HG03060 (cell line): Measurements from ENCODE around the gene BCL2L14.

ENCODE experiments used
- ATAC-seq: cut with Tn5 transposase; IDR thresholded peaks from one replicate; pipeline ENCODE4 v1.9.1; 2021; ENCODE audit warnings: low read depth, moderate number of reproducible peaks; ENCODE audit not compliant: unreplicated experiment

BCL2L14 gene

DNA sequence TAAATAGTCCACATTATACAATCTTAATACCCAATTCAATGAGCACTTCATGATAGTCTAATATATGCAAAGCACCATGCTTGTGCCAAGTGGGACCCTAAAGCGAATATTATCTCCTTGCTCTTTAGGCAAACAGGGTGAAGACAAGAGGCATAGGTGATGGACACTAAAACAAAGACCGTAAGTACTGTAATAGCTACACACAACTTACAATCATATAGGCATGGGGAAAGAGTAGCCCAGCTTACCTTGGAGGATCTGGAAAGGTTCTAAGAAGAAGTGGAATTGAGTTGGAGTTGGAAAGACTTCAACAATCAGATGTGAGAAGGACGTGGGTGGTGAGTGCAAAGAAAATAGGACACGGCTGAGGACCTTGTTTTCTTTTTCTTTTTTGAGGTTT is 19.1 kb upstream of the BCL2L14 start:
- ATAC-seq, result no peak

DNA sequence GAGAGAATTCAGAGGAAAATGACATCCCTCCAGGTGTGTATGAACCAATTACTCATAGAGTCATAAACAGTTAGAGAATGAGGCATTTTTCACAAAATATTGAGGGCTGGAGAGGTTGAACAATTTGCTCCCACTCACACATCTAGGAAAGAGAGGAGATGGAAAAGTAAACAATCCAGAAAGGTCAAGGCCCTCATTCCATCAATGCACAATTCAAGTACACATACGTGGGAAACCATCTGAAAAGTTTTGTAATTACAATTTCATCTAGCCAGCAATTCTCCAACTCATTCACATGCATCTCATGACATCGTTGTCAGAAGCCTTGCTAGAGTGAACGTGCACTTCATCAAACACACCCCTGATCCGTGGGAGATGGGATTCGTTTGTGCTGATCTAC is 15.7 kb upstream of the BCL2L14 start:
- ATAC-seq, result no peak

DNA sequence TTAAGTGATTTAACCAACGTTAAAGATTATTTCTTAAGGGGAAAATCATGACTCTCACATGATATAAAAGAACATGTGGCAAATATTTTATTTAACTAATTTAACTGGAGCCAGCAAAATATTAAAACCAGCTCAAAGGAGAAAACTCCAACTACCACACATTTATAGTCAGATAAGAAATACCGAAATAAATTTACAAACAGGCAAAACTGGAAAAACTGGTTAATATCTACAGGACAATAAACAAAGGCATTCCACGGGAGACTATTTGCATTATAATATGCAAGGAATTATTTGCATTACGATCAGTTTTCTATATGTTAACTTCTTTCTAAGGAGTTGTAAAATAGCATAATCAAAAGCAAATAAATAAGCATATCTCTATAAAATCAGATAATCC is 13.8 kb upstream of the BCL2L14 start:
- no peak for ATAC-seq

DNA sequence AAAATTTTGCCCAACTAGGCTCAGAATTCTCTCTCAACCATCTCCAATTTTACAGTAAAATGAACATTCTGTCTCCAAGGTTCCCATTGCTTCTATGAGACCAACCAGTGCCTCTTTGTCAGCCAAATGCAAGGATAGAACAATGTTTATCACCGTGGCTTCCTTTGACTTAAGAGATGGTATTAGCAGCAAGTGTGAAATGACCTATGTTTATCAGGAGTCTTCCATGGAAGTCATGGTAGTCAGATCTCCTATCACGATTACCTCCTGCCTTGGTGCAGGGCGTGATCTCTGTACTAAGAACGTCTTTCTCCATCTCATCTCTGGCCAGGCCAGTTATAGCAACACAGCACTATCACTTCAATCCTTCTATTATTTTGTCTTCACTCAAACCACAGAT is 6.1 kb upstream of the BCL2L14 start:
- ATAC-seq, result no peak

DNA sequence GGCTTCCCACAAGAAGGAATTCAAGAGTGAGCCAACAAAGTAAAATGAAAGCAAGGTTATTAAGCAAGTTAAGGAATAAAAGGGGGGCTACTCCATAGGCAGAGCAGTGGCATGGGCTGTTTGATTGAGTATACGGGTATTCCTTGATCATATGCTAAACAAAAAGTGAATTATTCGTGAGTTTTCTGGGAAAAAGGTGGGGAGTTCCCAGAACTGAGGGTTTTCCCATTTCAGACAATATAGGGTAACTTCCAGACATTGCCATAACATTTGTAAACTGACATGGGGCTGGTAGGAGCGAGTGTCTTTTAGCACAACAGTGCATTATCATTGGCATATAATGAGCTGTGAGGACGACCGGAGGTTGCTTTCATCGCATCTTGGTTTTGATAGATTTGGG is 2.0 kb upstream of the BCL2L14 start:
- no peak for ATAC-seq

DNA sequence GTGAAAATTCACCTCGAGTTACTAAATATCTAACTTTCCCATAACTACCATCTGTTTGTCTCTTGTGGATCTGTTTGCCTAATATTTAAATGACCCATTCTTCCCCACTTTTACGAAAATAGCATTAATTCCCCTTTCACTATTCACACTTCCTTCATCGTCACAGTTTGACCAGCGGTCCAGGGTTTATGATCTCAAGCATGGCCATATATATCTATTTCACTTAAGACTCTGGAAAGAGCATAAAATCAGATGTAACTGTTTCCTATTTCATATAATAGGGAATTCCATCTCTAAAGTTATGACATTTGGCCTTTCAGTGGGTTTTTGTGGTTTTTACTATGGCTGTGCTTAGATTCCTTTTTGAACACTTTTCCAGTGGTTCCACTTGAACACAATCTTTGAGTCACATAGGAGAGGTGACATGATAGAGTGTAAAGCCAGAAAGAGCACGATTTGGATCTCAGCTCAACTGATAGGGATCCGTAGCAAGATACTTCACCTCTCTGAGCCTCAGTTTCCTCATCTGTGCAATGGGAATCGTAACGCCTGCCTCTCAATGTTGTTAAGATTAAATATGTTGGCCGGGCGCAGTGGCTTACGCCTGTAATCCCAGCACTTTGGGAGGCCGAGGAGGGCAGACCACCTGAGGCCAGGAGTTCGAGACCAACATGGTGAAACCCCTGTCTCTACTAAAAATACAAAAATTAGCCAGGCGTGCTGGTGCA is 754 bp upstream of the BCL2L14 start:
- ATAC-seq, result no peak

DNA sequence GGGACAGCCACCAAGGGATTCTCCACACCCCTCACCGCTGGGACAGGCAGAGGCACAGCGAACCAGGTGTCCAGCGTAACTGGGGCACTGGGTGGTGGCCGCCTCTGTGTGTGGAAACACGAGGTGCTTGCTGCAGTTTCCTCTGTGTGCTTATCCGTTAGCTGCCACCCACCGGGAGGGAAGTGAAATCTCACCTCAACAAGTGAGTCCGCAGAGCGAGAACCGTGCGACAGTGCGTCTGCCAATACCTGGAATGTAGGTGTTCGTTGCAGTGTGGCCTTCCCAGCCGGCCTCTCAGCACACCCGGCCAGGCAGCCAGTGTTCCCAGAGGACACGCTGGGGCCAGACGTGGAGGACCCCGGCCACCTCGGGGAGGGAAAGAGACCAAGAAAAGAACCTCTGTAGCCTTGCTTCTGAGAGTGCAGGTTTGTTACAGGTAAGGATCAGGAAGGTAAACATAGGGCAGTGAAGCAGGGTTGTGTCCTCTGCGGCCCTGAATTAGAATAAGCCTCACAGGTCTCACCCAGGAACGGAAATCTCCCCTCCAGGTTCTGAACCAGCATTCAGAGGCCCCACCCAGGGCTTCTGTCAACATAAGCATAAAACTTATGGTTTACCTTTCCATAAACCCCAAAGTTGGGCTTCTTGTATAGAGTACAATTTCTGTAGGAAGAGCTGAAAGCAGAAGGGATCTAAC is 1.5 kb downstream of the BCL2L14 start:
- ATAC-seq, result no peak

DNA sequence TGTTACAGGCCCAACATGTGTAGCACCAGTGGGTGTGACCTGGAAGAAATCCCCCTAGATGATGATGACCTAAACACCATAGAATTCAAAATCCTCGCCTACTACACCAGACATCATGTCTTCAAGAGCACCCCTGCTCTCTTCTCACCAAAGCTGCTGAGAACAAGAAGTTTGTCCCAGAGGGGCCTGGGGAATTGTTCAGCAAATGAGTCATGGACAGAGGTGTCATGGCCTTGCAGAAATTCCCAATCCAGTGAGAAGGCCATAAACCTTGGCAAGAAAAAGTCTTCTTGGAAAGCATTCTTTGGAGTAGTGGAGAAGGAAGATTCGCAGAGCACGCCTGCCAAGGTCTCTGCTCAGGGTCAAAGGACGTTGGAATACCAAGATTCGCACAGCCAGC is 8.6 kb downstream of the BCL2L14 start:
- ATAC-seq, result no peak

DNA sequence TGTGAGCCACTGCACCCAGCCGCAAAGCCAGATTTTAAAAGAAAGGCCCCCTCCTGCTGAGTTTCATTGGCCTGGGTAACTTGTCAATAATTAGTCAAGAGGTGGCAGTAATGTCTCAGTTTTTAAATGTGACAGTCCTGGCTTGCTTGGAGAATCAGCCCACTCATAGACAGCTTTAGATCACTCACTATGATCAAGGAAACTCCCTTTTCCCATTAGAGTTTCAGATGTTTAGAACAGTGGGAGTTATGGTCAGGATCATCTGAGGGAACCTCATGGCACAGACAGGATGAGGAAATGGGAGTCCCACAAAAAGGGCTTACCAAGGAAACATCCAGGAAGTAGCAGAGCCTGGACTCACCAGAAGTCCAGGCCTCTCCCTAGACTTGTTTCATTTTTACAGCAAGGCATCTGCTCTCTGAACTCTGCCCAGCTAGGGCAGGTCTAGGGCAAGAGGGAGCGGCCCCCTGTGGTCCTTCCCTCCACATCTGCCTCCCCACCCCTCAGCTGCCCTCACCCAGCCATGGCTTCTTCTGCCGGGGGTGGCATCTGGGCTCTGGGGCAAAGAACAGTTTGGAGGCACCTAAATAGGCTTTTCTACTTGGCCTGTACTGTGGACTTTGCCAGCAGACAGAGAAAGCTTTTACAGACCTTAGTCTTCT is 11.2 kb downstream of the BCL2L14 start:
- no peak for ATAC-seq

DNA sequence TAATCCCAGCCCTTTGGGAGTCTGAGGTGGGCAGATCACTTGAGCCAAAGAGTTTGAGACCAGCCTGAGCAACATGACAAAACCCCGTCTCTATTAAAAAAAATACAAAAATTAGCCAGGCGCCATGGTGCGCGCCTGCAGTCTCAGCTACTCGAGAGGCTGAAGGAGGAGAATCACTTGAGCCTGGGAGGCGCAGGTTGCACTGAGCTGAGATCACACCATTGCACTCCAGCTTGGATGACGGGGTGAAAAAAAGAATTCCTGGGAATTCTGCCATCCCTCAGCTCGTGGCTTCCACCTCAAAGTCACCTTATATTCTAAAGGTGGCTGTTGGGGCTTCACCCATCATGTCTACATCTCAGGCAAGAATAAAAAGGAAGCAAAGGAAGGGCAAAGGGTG is 12.9 kb downstream of the BCL2L14 start:
- ATAC-seq, result no peak

DNA sequence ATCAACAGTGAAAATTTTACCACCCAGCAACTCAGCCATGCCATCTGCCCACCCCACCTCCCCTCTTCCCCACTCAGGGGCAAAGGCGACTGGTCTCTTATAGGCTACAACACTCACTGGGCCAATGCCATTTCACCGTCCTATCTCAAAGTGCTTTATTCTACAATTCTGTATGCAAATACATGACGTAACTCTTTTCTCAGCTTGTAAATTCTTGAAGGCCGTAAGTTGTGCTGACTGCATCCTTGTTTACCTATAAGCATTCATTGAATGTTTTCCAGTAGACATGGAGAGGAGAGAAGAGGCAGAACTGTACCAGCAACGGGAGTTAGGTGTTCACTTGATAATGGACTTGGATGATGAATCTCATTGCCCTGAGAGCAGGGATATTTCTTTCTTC is 15.6 kb downstream of the BCL2L14 start:
- ATAC-seq, result no peak

DNA sequence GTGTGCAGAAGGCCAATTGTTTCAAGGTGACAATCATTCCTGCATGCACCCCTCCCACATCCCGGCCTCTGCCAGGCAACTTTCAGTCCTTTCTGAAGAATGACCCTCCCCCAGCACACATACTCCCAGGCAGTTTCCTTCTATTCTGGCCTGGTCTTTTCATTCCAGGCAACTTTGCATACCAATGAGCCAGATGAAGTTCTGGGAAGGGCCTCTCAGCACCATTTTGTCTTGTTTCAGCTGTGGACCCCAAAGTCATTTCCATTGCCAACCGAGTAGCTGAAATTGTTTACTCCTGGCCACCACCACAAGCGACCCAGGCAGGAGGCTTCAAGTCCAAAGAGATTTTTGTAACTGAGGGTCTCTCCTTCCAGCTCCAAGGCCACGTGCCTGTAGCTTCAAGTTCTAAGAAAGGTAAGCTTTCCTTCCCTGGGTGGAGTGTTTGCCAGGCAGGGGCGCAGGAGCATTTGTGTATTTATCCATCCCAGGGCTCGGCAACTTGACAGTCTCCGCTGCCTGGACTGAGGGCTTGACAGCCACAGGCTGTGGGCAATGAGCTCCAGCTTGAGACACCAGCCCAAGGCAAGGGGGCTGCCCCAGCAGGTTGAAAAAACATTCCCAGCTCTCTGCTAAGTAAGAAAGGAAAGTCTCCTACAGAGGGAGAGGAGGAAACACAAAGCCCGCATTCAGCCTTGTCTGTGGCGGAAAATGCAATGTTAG is 16.4 kb downstream of the BCL2L14 start:
- ATAC-seq, result no peak

DNA sequence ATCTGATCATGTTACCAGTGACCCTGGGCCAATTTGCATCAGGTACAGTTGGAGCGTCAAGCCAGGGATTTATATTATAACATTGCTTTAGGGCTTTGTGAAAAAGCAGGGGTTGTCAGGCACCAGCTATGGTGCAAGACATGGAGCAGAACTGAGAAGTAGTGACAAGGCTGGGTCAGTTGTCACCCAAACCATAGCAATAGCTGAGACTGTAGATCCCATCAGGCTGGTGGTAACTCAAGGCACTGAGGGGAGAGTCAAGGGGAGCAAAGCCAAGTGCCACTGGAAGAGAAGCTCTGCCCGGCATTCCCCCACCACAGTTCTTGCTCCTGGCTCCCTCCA is 16.9 kb downstream of the BCL2L14 start:
- ATAC-seq, result no peak

DNA sequence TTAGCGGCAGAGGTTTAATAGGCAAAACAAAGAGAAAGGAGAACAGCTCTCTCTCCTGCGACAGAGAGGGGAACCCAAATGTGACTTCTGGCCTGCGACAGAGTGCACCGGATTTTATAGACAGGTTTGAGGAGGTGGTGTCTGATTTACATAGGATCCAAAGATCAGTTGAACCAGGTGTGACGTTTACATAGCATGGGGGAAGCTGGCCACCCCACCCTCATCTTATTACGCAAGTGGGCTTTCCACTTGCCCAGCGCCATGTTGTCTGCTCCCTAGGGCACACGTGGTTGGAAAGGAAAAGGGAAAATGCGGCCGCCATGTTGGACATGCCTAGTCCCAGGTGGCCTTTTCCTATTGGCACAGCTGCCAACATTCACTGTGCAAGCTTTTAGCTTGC is 17.4 kb downstream of the BCL2L14 start:
- ATAC-seq, result no peak

DNA sequence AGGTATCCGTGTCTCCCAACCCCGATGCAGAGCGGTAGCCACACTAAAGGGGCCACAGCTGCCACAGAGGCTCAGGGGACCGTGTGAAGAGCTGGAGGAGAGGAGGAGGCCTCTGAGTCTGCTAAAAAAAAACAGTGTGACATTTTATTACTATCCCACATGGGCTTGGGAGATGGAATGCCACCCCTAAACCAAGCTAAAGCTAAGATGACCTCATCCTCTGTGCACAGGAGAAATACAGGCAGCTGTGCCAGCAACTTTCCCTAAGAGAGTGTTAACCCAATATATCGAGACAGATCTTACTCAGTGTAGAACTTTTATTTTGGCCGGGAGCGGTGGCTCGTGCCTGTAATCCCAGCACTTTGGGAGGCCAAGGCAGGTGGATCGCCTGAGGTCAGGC is 18.0 kb downstream of the BCL2L14 start:
- ATAC-seq, result no peak

DNA sequence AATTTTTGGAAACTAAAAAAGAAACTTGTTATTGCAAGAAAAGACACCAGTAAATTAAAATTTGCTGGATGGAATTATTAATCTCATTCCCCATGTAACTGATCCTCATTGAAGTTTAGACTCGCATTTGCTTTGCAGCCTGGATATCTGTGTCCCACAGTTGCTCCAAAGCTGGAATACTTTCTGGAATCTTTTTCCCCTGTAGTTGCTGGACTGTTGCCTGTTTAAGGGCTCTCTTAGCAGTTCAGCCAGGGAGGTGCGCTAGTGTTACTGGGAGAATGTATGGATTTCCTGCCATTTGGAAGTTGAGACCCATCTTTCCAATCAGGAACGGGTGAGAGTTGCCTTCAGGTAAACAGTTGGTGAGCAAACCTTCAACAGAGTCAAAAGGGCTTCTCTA is 20.3 kb downstream of the BCL2L14 start:
- ATAC-seq, result no peak

DNA sequence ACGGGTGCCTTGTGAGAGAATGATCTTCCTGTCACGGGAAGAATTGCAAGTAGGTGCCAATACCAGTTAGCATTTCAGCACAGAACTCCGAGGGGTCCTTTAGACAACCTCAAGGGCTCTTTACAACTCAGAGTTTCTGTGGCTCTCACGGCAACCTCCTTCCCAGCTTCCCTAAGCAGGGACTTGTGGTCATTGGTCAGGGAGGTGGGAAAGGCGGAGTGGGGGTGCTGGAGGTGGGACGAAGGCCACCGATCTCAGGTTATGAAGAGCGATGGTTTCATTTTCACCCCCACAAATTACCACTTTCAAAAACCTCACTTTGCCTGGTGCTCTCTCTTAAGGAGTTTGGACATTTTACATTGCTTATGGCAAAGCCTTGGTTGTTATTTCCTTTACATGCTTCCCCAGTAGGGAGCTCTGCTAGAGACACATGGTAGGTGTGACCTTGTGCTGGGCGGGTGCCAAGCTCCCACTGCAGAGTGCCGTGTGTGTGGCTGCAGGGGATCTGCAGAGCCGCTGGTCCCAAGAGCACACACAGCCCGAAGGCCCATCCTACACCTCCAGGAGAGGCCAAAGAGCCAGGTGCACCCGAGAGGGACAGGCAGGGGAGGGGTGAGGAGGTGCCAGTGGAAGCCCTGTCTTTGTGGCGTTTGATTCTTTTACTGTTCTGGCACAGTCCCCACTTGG is 21.4 kb downstream of the BCL2L14 start:
- ATAC-seq, result no peak

DNA sequence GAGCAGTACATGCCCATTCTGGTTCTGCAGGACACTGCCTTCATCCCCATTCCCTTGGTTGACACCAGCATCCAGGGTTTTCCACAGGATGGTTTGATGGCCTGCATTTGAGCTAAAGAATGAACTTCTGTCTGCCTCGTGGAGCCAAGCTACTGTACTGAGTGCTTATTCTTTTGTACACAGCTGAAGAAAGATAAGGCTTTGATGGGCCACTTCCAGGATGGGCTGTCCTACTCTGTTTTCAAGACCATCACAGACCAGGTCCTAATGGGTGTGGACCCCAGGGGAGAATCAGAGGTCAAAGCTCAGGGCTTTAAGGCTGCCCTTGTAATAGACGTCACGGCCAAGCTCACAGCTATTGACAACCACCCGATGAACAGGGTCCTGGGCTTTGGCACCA is 23.7 kb downstream of the BCL2L14 start:
- ATAC-seq, result no peak

DNA sequence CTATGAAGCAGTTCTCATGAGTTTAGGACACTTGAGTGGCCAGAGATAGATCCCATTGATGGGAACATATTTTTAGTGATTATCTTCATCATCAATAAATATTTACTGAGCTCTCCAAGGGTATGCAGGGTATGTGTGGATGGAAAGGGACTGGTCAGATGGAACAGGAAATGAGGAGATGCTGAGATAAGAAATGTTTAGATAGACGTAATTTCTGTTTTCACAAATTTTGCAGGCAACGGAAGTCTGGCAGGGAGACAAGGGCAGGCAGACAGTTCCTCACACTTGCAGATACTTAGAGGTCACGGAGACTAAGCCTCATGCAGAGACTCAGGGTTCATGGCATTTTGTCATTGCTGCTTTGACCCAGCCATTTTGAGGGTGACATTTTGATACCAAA is 24.3 kb downstream of the BCL2L14 start:
- ATAC-seq, result no peak

DNA sequence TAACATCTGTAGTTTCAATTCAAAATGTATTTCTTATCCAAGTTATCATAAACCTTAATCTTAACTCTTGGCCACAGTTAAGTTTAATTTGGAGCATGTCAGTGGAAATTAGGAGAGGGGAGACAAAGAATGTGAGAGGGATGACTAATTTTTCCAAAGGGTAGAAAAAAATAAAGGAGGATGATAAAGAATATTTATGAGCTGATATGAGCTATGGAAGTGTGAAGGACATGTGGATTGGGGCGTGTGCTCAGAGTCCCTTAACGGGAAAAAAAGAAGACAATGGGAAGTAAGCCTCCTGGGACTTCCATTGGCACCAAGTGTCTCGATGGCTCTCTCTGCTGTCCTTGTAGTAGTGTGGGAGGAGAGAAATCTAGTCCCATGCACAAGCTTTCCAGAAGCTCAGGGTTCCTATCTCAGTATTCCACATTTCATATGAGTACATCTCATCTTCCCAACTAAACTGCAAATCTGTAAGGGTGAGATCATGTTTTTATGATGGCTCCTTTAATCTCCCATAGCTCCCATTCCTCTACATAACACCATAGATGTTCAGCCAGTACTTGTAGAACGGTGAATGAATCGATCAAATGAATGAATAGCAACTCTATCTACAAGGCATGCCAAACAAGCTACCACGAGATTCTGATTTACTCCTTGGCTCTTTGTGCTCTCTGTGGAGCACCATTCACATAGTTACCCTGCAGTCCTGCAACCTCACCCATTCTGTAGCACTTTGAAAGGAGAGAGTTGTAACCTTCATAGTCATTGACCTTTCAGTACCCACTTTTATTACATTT is 27.4 kb downstream of the BCL2L14 start:
- ATAC-seq, result no peak
